Thoracic aorta (tissue), 2 donors: ENCODE results near the gene PAQR7. TPM values are rescaled to one million over a fixed set of nuclear protein-coding genes. Genes with fewer than 3 reads are reported as not detected.

Source experiments
- ATAC-seq: fragments of 150-250 bp; one replicate; pipeline ENCODE4 v1.8.0; 2017; ENCODE audit warnings: low read depth; ENCODE audit not compliant: insufficient number of reproducible peaks, low FRiP score
- DNase-seq: peaks from one replicate; pipeline ENCODE4 v3.0.0-alpha.2; 2020; ENCODE audit warnings: low spot score
- H3K27ac ChIP-seq, 2 donors: fragments of 200-600 bp; sonication (generic); 1 replicate in 1 of 2; 2 replicates in 1 of 2; pipeline ENCODE4 v1.5.1; 2016; ENCODE audit warnings: mild to moderate bottlenecking in 2 of 2, moderate library complexity in 2 of 2
- H3K27me3 ChIP-seq: fragments of 200-600 bp; sonication (generic); replicated peaks from 2 replicates; pipeline ENCODE4 v1.6.0; 2016; ENCODE audit warnings: mild to moderate bottlenecking; ENCODE audit not compliant: insufficient read depth
- H3K36me3 ChIP-seq: fragments of 200-600 bp; sonication (generic); one replicate; pipeline ENCODE4 v1.5.1; 2016
- H3K4me1 ChIP-seq, 2 donors: fragments of 200-600 bp; sonication (generic); 1 replicate in 1 of 2; 2 replicates in 1 of 2; pipeline versions ENCODE4 v1.5.1 to v1.6.0; 2016; ENCODE audit warnings: low read depth in 2 of 2, mild to moderate bottlenecking in 1 of 2; ENCODE audit not compliant: control insufficient read depth in 1 of 2
- H3K4me3 ChIP-seq: fragments of 200-600 bp; sonication (generic); 2 replicates; pipeline ENCODE4 v1.5.1; 2016; ENCODE audit warnings: mild to moderate bottlenecking
- H3K9me3 ChIP-seq: fragments of 200-600 bp; sonication (generic); 2 replicates; pipeline ENCODE4 v1.5.1; 2016
- CTCF ChIP-seq: fragments of 200-600 bp; sonication (generic); IDR thresholded peaks from one replicate; pipeline ENCODE4 v1.5.1; 2019; ENCODE audit warnings: antibody characterized with exemption
- total RNA-seq, 2 donors: library from RNA; depleted of rRNA; stranded (reverse); fragments of >200 nt; gene quantifications; one replicate each; pipeline versions ENCODE4 v1.1.0 to v1.2.3, GENCODE V29; 2016

PAQR7 gene
- total RNA-seq, 2 donors from 2014 or later = 7.0 to 7.1 TPM

- DNase-seq (no peak), ATAC-seq (no peak)
- Histone ChIP-seq H3K27me3 (no peaks in the 10 kb centered on the region), H3K36me3 (peaks cover 35% of the 10 kb centered on the region), H3K4me3 (no peak overlapping the region), H3K4me1 (peaks cover 0 to 18% of the 10 kb centered on the region in 2 donors), H3K27ac (no peak overlapping the region), H3K9me3 (no peaks in the 10 kb centered on the region)
- no peak for TF ChIP-seq CTCF
Measured at GRCh38 chr1:25834894-25835293, 40.6 kb downstream of the PAQR7 start.

- Histone ChIP-seq H3K4me1 (peaks cover 0 to 18% of the 10 kb centered on the region in 2 donors), H3K27me3 (no peaks in the 10 kb centered on the region), H3K27ac (no peak overlapping the region), H3K36me3 (peaks cover 50% of the 10 kb centered on the region), H3K4me3 (no peak overlapping the region), H3K9me3 (no peaks in the 10 kb centered on the region)
- ATAC-seq (no peak), DNase-seq (no peak)
- no peak for TF ChIP-seq CTCF
Measured at GRCh38 chr1:25833158-25833557, 42.4 kb downstream of the PAQR7 start.

- Histone ChIP-seq H3K27me3 (no peaks in the 10 kb centered on the region), H3K4me3 (no peak overlapping the region), H3K27ac (no peak overlapping the region), H3K9me3 (no peaks in the 10 kb centered on the region), H3K36me3 (peaks cover 57% of the 10 kb centered on the region), H3K4me1 (peaks cover 0 to 18% of the 10 kb centered on the region in 2 donors)
- no peak for TF ChIP-seq CTCF
- DNase-seq (no peak), ATAC-seq (no peak)
Measured at GRCh38 chr1:25832336-25833037, 43.0 kb downstream of the PAQR7 start.

- Histone ChIP-seq H3K4me1 (peaks cover 0 to 16% of the 10 kb centered on the region in 2 donors), H3K9me3 (no peaks in the 10 kb centered on the region), H3K27me3 (no peaks in the 10 kb centered on the region), H3K4me3 (no peak overlapping the region), H3K36me3 (peaks cover 65% of the 10 kb centered on the region), H3K27ac (no peak overlapping the region)
- ATAC-seq (no peak), DNase-seq (no peak)
- no peak for TF ChIP-seq CTCF
Measured at GRCh38 chr1:25831569-25832196, 43.8 kb downstream of the PAQR7 start.

GRCh38 chr1:25829046-25829445, 46.5 kb downstream of the PAQR7 start:
- Histone ChIP-seq H3K4me1 (no peaks in the 10 kb centered on the region), H3K27ac (no peak overlapping the region), H3K36me3 (peaks cover 75% of the 10 kb centered on the region), H3K27me3 (no peaks in the 10 kb centered on the region), H3K9me3 (no peaks in the 10 kb centered on the region), H3K4me3 (no peak overlapping the region)
- DNase-seq (no peak), ATAC-seq (no peak)
- no peak for TF ChIP-seq CTCF
